HL-60 (cell line): ENCODE data around the gene CEND1.

Source experiments
- DNase-seq, 2 experiments: peaks; one replicate each; pipeline ENCODE4 v3.0.0-alpha.2; 2010 to 2020; ENCODE audit warnings: low read depth in 1 of 2, low spot score in 1 of 2
- H3K27ac ChIP-seq: fragments of 250-450 bp; sonication (Bioruptor Pico); replicated peaks from 2 replicates; pipeline ENCODE4 v1.5.1; 2020; ENCODE audit warnings: mild to moderate bottlenecking, moderate library complexity
- H3K27me3 ChIP-seq: fragments of 250-450 bp; sonication (Bioruptor Pico); 2 replicates; pipeline ENCODE4 v1.5.1; 2021; ENCODE audit warnings: mild to moderate bottlenecking, moderate library complexity; ENCODE audit not compliant: insufficient read depth, poor library complexity, severe bottlenecking
- H3K4me3 ChIP-seq: replicated peaks from 2 replicates; pipeline ENCODE4 v1.5.1; 2011; ENCODE audit warnings: mild to moderate bottlenecking, control low read depth, low read length; ENCODE audit not compliant: insufficient read depth
- GABPA ChIP-seq: IDR thresholded peaks from 2 replicates; pipeline ENCODE4 v1.6.1; 2012; ENCODE audit warnings: low read depth
- POLR2AphosphoS5 ChIP-seq: IDR thresholded peaks from 2 replicates; pipeline ENCODE4 v1.6.1; 2012; ENCODE audit warnings: low read depth
- SPI1 ChIP-seq: IDR thresholded peaks from 2 replicates; pipeline ENCODE4 v1.6.1; 2012; ENCODE audit warnings: low read depth, mild to moderate bottlenecking, borderline replicate concordance
- TF ChIP-seq, protein P1 (sequence below): IDR thresholded peaks from one replicate; pipeline ENCODE4 v1.5.1; 2011; ENCODE audit warnings: low read length, control low read depth, inconsistent platforms; ENCODE audit not compliant: insufficient read depth
- TF ChIP-seq, protein P2 (sequence below): IDR thresholded peaks from 2 replicates; pipeline ENCODE4 v1.6.1; 2012; ENCODE audit warnings: low read depth; ENCODE audit not compliant: insufficient replicate concordance

The CEND1 gene

DNA sequence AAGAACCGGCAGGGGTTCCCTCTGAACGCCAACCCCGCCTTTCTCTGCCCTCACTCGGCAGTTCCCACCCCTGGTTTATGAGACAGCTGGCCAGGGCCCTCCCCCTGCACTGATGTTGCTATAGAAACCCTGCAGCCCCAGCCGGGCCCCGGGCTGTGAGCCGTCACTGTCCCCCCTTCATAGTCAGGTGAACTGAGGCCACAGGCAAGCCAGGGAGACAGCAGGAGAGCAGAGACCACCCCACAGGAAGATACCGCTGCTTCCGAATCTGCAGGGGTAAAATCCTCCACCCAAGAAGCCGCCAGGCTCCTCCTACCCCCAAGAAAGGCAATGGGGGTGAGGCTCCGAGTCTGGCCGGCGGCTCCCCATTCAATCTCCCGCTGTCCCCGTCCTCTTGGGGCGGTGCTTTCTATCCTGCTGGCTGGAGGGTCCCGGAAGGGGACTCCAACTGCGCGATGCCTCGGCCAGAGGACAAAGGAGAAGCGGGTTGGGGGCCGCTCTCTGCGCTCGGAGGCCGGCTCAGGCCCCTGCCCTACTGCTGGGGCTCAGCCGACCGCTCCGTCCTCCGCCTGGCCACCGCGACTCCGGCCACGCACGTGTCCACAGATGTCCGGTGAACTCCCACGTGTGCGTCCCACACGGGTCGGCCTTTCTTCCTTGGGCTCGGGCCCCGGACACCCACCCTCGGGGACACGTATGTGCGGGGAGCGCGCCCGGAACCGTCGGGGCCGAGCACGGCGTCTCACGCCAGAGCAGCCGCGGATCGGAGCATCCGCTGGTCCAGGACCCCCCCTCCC is 7.6 kb upstream of the CEND1 start:
- Histone ChIP-seq H3K4me3 (peak overlapping the region; percentile 69), H3K27me3 (no peaks in the 10 kb centered on the region), H3K27ac (peak overlapping the region; percentile 78)
- peak; percentile 34; the same call in 1 of the 2 replicates for TF ChIP-seq POLR2AphosphoS5
- TF ChIP-seq SPI1, result no peak
- peak; percentile 69 to 71 for DNase-seq

DNA sequence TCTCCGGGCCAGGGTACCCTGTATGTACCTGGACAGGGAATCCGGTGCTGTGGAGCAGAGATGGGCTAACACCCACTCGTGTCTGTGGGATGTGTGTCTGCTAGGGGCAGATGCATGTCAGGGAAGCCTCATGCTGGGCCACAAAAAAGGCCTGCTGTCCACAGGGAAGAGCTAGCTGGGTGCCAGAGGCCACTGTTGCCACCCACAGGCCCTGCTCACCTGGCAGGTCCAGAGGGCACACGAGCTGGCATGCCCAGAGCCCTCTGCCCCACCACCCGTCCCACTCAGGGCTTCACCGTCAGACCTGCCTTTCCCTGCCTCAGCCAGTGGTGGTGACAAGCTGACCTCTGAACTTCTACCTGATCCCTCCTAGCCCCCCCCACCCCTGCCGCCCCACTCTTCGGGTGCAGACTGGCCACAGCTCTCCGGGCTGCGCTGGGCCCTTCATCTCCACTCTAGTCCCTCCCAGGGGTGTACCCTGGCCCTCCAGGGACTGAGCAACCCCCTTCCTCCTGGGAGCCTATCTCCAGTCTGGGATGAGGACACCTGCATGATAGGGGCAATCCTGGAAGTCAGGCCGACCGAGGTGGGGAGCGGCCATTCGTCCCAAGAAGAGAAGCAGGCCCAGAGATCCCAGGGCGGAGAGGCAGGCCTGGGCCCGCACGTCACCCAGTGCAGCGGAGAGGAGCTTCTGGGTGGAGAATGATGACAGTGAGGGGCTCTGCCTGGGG is 6.8 kb upstream of the CEND1 start:
- TF ChIP-seq POLR2AphosphoS5, result no peak
- TF ChIP-seq, protein P1, sequence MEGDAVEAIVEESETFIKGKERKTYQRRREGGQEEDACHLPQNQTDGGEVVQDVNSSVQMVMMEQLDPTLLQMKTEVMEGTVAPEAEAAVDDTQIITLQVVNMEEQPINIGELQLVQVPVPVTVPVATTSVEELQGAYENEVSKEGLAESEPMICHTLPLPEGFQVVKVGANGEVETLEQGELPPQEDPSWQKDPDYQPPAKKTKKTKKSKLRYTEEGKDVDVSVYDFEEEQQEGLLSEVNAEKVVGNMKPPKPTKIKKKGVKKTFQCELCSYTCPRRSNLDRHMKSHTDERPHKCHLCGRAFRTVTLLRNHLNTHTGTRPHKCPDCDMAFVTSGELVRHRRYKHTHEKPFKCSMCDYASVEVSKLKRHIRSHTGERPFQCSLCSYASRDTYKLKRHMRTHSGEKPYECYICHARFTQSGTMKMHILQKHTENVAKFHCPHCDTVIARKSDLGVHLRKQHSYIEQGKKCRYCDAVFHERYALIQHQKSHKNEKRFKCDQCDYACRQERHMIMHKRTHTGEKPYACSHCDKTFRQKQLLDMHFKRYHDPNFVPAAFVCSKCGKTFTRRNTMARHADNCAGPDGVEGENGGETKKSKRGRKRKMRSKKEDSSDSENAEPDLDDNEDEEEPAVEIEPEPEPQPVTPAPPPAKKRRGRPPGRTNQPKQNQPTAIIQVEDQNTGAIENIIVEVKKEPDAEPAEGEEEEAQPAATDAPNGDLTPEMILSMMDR, result no peak
- no peak for TF ChIP-seq SPI1
- TF ChIP-seq, protein P2, sequence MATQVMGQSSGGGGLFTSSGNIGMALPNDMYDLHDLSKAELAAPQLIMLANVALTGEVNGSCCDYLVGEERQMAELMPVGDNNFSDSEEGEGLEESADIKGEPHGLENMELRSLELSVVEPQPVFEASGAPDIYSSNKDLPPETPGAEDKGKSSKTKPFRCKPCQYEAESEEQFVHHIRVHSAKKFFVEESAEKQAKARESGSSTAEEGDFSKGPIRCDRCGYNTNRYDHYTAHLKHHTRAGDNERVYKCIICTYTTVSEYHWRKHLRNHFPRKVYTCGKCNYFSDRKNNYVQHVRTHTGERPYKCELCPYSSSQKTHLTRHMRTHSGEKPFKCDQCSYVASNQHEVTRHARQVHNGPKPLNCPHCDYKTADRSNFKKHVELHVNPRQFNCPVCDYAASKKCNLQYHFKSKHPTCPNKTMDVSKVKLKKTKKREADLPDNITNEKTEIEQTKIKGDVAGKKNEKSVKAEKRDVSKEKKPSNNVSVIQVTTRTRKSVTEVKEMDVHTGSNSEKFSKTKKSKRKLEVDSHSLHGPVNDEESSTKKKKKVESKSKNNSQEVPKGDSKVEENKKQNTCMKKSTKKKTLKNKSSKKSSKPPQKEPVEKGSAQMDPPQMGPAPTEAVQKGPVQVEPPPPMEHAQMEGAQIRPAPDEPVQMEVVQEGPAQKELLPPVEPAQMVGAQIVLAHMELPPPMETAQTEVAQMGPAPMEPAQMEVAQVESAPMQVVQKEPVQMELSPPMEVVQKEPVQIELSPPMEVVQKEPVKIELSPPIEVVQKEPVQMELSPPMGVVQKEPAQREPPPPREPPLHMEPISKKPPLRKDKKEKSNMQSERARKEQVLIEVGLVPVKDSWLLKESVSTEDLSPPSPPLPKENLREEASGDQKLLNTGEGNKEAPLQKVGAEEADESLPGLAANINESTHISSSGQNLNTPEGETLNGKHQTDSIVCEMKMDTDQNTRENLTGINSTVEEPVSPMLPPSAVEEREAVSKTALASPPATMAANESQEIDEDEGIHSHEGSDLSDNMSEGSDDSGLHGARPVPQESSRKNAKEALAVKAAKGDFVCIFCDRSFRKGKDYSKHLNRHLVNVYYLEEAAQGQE, result no peak
- no peak for TF ChIP-seq GABPA
- H3K27ac ChIP-seq, result peak overlapping the region; percentile 78
- no peak for DNase-seq
- peak overlapping the region; percentile 69 for H3K4me3 ChIP-seq
- no peaks in the 10 kb centered on the region for H3K27me3 ChIP-seq

DNA sequence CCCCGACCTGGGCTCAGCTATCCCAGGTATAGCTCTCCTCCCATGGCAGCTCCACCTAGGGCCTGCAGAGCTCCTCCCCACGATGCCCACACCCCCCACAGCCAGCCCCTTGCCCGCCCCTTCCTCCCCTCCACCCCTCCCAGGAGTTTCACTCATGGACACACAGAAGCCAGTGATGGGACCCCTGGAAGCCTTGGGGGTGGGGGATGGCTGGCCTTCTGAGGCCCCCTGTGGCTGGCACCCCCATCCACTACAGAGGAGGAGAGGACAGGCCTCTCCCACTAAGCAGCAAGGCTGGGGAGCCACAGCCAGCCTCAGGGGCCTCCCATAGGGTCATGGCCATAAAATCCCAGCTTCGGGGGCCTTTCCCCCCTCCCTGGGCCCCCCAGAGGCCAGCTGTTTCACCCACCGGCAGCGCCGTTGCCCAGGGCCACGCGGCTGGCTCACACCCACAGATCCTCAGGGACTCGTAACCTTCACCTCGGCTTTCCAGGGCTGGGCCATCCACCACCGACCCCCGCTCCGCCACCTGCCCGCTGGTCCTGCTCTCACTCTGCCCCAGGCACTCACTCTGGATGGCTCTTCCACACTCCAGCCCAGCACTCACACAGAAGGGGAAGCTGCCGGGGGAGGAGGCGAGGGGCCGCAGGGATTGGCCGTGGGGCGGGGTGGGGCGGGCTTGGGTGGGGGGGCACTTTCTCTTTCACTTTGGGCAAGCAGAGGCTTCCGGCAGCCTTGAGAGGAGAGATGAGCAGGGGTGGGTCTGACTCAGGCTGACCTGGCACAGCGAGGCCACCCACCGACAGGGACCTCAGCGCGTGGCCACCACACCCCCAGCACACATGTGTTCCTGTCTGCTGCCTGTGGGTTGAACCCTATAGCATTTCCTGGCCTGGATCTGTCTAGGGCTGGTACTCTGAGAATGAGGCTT is 6.0 kb upstream of the CEND1 start:
- H3K27me3 ChIP-seq, result no peaks in the 10 kb centered on the region
- peak overlapping the region; percentile 69 for H3K4me3 ChIP-seq
- H3K27ac ChIP-seq, result peak overlapping the region; percentile 78
- peak; percentile 73 to 86 for DNase-seq
- TF ChIP-seq POLR2AphosphoS5 (peak; percentile 51; the same call in 1 of the 2 replicates), GABPA (no peak), SPI1 (peak; percentile 5; the same call in 1 of the 2 replicates)
- TF ChIP-seq, protein P1, result no peak

DNA sequence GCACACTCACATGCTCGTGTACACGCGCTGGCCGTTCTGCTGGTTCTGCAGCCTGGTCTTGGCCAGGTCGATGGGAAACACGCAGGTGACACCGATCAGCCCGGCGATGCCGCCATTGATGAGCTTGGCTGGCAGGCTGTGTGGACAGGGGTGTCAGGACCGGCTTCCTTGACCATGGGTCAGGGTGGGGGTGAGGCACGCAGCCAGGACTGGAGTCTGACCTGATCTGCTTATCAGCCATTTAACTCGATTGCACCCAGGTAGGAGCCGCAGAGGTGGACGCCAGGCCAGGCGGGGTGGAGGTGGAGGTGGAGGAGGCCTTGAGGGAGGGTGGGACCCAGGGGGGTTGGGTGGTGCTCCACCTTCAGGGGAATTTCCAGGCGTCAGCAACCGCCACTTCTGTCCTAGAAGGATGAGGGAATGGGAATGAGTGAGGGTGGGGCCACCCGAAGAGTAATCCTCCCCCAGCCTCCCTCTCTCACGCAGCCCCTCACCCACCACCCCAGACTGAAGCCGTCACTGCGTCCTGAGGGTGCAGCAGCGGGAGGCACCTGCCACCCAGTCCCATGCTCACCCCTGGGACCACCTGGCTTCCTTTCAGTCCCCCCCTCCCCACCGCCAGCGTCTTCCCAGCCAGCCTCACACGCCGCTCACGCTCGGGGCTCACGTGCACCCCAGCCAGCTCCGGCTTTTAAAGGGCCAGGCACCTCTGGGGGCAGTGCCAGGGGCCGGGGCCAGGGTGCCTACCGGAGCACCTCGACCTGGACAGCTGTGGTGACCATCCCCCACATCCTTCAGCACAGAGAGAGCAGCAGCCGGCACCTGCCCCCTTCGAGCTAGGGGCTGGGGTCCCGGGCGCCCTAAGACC is 5.1 kb upstream of the CEND1 start:
- peak overlapping the region; percentile 13; the same call in 1 of the 2 replicates for H3K4me3 ChIP-seq
- no peaks in the 10 kb centered on the region for H3K27me3 ChIP-seq
- DNase-seq, result no peak
- no peak overlapping the region for H3K27ac ChIP-seq
- no peak for TF ChIP-seq GABPA
- TF ChIP-seq, protein P1, result no peak
- no peak for TF ChIP-seq SPI1
- TF ChIP-seq, protein P2, result no peak
- TF ChIP-seq POLR2AphosphoS5, result no peak
